HG03342 (cell line): Measurements from ENCODE around the gene NHLRC2.
"Not testable (repeated sequence)": the region's sequence is repeated elsewhere in the genome, so short reads cannot be mapped to it uniquely, and the experiment has no call there.

Experiments used
- ATAC-seq: cut with Tn5 transposase; IDR thresholded peaks from one replicate; pipeline ENCODE4 v1.9.1; 2021; ENCODE audit warnings: mild to moderate bottlenecking, moderate library complexity; ENCODE audit not compliant: unreplicated experiment

Gene NHLRC2, protein sequence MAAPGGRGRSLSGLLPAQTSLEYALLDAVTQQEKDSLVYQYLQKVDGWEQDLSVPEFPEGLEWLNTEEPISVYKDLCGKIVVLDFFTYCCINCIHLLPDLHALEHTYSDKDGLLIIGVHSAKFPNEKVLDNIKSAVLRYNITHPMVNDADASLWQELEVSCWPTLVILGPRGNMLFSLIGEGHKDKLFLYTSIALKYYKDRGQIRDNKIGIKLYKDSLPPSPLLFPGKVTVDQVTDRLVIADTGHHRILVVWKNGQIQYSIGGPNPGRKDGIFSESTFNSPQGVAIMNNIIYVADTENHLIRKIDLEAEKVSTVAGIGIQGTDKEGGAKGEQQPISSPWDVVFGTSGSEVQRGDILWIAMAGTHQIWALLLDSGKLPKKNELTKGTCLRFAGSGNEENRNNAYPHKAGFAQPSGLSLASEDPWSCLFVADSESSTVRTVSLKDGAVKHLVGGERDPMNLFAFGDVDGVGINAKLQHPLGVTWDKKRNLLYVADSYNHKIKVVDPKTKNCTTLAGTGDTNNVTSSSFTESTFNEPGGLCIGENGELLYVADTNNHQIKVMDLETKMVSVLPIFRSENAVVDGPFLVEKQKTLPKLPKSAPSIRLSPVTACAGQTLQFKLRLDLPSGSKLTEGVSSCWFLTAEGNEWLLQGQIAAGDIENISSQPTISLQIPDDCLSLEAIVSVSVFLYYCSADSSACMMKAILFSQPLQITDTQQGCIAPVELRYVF

DNA sequence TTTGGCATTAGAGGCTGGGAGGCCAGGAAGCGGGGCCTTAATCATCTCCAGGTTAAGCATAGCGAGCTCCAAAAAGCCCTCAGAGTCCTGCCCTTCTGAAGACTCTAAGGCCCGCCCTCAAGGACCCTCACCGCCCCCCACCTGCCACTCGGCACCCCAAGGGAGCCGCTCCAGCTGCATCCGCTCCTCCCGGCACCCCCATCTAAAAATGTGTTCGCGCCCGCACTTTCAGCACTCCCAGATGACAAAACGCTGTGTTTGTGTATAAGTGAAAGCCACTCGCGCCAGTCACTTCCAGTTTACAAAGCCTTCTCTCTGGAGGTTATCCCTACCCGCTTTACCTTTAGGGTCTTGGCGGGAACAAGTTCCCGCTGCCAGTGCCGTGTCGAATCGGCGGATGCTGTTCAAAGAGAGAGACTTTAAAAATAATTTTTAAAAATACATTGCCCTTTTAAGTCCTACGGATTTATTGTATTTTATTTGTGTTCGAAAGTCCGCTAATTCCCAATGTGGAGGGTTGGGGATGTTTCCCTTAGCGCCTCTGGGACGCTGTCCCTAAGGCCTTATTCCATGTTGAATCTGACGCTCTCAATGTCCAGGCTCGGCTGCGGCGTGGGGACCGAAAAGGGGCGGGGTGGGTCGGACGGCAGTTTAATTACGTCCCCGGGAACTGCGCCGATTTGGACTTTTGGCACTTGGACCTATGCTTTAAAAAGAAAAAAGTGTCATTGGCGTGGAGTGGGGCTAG, at the start of gene NHLRC2, which contains the start of gene DCLRE1A:
Gene NHLRC2 (plus strand): TSS at position 649 of the 748 bp plus-strand sequence. CDS start 212 bp downstream, outside the sequence.
Gene DCLRE1A (minus strand): TSS at position 70 of the 748 bp plus-strand sequence. CDS start 900 bp downstream, outside the sequence.
- ATAC-seq = peak; percentile 38

DNA sequence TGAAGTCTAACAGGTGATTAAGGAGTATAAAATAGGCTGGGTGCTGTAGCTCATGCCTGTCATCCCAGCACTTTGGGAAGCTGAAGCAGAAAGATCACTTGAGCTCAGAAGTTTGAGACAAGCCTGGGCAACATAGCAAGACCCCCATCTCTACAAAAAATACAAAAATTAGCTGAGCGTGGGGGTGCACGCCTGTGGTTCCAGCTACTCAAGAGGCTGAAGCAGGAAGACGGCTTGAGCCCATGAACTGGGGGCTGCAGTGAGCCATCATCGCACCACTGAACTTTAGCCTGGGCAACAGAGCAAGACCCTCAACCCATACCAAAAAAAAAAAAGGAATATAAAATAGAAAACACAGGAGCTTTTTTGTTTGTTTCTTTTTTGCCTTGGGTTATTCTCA, 48.0 kb upstream of the NHLRC2 start:
- no peak for ATAC-seq

DNA sequence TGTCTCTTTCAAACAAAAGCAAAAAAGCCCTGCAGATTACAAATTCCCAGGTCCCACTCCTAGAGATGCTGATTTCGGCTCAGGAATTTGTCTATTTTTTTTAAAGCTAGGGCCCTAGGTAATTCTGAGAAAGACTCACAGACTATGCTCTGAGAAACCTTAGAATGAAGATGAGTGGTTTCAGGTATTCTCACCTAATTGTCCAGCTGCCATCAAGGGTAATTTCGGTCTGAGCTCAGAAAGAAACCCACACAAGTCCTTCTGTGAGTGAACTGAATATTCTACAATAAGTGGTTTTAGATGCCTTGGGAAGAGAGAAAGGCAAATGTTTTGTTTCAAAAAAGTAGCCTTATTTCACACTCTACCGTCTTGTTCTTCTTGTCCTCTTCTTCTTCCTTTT, 46.3 kb upstream of the NHLRC2 start:
- ATAC-seq = no peak

DNA sequence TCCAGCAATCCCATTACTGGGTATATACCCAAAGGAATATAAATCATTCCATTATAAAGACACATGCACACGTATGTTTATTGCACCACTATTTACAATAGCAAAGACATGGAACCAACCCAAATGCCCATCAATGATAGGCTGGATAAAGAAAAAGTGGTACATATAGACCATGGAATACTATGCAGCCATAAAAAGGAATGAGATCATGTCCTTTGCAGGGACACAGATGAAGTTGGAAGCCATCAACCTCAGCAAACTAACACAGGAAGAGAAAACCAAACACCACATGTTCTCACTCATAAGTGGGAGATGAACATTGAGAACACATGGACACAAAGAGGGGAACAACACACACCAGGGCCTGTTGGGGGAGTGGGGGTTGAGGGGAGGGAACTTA, 39.8 kb upstream of the NHLRC2 start:
- not testable (repeated sequence) for ATAC-seq

DNA sequence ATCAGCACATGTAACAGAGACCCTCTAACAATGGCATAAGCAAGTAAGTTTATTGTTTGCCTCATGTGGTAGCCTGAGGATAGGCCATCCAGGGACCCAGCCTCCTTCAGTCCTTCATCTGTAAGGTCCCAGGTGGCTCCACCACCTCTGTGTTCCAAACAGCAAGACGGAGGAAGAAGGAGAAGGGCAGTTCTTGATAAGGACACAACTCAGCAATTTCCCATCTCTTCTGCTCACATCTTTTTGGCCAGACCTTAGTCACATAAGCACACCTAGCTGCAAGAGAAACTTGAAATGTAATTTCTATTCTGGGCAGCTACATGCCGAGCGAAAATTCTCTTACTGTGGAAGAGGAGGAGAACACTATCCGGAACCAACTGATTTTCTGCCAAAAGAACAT, 34.5 kb upstream of the NHLRC2 start:
- ATAC-seq = no peak

DNA sequence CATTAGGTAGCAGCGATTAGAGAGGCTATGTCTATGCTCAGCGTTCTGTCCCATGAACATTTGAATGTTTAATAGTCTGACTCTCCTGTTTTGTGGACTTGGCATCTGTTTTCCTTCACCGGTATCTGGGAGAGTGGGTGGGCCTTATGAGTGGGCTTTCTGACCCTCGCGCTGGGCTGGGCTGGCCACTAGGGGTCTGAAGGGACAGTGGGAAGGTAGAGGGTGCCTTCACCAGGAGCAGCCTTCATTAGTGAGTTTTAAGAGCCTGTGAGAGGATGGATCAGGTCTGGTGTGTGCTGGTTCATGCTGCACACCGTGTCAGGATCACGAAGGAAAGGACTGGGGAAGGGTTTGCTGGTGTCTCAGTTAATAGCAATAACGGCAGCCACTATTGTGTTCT, 34.0 kb upstream of the NHLRC2 start:
- ATAC-seq = no peak

DNA sequence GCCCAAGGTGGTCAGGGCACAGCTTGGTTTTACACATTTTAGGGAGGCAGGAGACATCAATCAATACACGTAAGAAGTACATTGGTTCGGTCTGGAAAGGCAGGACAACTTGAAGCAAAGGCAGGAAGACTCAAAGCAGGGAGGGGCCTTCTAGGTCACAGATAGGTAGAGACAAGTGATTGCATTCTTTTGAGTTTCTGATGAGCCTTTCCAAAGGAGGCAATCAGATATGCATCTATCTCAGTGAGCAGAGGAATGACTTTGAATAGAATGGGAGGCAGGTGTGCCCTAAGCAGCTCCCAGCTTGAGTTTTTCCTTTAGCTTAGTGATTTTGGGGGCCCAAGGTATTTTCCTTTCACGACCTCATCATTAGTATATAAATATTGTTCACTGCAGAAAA, 33.2 kb upstream of the NHLRC2 start:
- ATAC-seq = not testable (repeated sequence)

DNA sequence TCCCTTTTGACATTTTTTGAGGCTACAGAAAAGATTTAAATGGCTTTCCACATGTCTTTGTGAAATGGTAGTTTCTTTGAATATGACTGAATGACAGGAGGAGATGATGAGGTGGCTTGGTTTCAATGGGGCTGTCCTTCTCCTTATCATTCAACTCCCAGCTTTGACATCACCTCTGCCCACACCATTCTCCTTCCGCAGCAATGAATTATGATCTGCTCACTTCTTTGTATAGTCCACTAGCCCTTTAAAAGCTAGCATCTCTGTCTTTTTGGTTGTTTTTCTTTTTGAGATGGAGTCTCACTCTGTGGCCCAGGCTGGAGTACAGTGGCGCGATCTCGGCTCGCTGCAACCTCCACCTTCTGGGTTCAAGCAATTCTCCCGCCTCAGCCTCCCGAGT, 32.3 kb upstream of the NHLRC2 start:
- ATAC-seq = no peak

DNA sequence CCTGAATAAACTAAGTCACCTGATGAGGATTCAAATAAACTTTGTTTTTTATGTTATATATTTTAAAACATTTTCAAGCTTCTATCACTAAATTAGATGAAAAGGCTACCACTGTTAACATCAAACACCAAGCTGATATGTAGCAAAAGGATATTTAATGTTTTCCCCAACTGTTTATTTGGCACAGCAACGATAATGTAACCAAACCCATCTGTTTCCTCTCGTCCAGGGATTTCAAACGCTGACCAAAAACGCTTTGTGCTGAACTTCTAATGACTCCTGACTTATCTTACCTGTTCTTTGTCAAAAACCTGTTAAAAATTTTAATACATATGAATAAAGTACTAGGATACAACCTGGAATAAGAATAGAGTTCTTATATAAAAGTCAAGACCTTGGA, 31.1 kb upstream of the NHLRC2 start:
- ATAC-seq = no peak

DNA sequence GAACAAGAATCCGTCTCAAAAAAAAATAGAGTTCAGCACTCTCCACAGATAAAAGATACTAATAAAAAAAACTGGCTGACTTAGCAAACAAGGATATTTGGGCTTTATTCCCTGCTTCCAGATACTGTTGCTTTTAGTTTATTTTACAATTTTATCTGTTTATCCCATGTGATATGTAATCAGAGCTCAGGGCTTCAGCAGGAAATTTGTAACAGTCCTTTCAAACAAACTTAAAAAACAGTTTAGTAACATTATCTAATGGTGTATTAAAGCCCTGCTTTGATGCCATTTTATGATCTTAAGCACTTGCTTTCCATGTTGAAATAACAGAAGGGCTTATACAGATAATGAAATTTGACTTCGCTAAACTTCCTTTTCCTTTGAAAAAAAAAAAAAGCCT, 28.7 kb upstream of the NHLRC2 start:
- no peak for ATAC-seq

DNA sequence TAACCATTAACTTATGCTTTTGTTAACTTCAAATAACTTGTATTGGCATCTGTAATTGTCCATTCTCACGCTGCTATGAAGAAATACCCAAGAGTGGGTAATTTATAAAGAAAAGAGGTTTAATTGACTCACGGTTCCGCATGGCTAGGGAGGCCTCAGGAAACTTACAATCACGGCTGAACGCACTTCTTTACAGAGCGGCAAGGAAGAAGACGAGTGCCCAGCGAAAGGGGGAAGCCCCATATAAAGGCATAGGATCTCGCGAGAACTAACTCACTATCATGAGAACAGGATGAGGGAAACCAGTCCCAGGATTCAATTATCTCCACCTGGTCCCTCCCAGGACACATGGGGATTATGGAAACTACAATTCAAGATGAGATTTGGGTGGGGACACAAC, 25.9 kb upstream of the NHLRC2 start:
- not testable (repeated sequence) for ATAC-seq

DNA sequence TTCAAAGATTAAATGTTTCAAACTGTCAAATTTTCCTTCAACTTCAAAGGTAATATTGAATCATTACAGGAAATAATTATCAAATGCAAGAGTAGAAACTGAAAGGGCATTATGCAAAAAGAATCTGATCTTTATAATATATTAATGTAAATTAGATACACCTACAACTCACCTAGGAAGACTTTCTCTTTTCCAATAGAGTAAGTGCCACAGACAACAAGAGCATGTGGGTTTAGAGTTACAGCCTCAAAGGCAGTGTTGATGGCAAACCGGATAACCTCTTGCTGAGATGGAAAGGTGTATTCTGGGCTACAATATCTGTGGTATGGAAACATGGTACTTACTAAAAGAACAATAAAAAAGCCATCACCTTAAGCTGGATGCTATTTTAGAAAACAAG, 12.3 kb upstream of the NHLRC2 start:
- no peak for ATAC-seq

DNA sequence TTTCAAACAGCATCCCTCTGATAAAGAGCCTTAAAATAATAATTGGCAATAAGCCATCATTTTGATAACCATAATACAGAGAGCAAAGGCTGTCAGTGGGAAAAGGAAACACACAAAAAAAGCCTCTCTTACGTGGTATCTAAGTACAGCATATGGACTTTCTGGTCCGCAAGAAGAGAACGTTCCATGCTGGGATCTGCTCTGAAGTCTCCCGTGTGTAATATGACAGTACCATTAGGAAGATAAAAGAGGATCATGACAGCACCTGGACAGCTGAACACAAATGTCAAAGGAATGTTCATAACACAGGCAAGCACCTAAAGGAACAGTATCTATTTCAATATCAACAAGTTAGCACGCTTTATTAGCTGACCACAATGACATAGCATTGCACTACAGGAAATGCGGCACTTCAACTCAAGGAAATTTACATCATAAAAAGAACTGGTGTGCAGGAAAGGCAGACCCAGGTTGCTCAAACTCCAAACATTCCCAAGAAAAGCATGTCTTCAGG, 10.4 kb upstream of the NHLRC2 start:
- no peak for ATAC-seq

DNA sequence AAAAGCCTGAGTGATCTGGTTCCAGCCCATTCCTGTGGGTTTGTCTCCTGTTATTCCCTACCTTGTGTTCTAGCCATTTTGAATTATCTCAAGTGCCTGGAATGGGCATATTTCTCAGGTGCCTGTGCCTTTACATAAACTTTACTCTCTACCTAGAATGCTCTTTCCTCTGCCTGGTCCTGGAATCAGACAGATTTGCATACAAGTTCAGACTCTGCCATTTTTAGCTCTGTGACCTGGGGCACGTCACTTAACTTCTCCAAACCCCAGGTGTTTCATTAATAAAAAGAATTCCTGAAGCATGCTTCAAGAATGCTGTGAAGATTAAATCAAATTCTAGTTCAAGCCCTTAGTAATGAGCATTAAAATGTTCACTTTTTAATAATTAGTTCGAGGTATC, 8.4 kb upstream of the NHLRC2 start:
- ATAC-seq = no peak

DNA sequence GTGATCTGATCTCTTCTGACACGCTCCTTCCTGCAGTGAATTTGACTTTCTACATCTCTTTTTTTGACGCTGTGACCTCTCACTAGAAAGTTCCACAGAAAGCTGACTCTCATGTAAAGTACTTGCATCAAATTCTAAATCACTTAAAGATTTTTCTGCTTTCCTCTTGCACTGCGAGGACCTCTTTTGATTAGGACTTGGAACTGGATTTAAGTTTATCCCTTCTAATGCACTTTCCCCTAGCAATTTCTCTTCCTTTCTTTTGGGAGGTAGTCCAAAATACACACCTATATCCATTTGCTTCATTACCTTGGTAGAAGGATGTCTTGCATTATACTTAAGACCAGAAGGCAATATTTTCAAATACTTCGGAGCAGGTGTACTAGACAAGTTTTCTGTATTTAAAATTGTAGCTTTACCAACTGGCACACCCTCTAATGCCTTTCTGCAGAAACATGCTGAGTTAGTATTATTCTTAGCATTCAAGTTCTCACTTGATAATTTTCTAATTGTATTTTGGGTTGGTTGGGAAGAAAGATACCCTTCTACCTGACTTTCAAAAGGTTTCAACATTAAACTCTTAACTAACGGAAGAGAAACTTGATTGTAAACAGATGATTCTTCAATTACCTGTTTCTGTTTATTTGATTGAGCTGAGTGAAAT, 5.2 kb upstream of the NHLRC2 start:
- ATAC-seq = no peak

DNA sequence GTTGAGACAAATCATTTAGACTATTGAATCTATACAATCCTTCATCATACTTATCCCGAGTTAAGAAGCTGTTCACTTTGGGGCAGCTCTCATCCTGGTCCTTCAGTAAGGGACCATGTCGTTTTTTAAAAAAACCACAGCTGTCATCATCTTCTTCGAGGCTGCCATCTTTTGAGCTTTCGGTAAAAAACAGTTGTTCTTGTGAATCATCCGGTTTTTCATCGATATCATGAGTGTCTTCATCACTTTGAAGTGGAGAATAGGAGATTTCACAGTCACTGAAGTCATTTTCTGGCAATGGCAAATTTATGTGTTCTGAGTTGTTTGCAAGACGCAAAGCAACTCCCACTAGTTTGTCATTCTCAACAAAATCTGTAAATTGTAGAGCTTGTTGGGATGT, 4.5 kb upstream of the NHLRC2 start:
- ATAC-seq = no peak

DNA sequence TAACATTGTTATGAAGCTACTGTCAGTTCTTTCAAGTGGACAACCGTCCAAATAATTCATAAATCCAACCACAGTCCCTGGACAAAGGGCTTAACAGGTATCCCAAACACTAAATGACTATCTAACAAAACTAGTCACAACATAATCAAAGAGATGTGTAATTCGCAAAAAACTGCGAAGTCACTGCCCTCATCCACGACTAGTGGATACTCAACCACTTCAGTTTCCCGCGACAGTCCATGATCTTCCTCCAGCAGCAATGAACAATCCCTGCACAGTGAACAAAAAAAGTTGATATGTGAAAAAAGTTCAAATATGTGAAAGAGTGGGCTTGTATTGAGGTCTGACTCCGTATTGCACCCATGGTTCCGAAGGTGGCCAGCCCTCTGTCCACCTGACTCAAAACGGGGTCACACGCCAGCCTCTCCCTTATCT, 866 bp upstream of the NHLRC2 start:
- ATAC-seq = no peak

DNA sequence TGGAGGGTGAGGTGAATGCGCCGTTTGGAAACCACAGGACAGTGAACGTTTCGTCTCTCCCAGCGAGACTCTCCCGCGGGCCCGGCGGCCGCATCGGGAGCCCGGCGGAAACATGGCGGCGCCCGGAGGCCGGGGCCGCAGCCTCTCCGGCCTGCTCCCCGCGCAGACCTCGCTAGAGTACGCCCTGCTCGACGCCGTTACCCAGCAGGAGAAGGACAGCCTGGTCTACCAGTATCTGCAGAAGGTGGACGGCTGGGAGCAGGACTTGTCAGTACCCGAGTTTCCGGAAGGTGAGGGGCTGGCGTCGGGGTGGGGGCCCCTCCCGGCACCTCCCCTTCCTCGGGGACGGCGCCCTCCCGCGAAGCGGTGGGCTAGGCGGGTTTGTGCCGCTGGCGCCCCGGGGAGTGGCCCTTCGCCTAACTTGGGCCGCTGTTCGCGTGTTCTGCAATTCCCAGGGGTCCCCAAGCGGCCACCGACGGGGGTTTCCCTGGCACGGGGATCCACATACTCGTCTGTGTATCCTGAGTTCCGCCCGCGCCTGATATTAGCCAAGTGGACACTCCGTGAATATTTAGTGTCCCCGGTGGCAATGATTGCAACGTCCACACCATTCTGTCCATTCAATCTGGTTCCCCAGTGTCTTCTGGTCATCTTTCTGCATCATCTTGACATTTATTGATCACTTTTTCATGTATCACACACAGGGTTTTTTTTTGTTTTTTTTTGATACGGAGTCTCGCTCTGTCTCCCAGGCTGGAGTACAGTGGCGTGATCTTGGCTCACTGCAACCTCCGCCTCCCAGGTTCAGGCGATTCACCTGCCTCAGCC, 514 bp downstream of the NHLRC2 start:
- ATAC-seq = peak; percentile 30

DNA sequence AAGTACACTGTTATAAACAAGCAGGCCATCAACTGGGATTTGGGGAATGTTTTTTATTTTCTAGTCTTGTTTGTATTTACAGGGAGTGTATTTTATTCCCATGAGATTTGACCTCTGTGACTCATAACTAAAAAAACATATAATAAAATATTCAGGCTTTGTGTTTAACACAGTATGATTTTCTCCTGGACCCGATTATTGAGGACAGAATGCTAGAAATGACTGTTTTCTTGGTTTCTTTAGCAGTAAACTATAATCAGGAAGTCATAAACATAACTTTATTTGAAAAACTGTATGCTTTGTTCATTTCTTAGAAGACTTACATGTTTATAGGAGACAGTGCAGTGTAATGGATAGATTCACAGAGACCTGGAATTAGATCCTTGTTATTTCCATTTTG, 2.1 kb downstream of the NHLRC2 start:
- no peak for ATAC-seq

DNA sequence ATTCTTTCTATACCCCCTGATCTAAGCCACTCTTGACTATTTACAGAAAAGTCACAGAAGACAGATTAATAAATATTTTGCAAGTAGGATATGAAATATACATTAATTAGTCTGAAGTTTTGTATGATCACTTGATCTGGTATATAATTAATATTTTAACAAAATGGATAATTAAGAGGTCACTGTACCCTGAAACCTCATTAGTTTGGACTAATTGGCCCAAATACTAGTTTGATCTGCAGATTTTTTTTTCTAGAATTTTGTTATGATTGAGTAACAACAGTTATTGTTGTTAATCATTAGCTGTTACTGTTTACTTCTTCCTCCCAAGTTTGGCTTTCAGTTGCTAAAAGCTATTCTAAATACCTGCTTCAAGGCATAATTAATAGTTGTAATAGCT, 2.7 kb downstream of the NHLRC2 start:
- no peak for ATAC-seq
